Kidney tubule cell (primary cell): ENCODE results near the gene TIAM2.

Source experiments
- DNase-seq: peaks from one replicate; pipeline ENCODE4 v3.0.0-alpha.2; 2018; ENCODE audit warnings: low spot score

The TIAM2 gene

GRCh38 chr6:155290491-155290890, 295.4 kb downstream of the TIAM2 start:
- no peak for DNase-seq

- no peak for DNase-seq
Observed at GRCh38 chr6:155291291-155291690, 296.2 kb downstream of the TIAM2 start.

DNA sequence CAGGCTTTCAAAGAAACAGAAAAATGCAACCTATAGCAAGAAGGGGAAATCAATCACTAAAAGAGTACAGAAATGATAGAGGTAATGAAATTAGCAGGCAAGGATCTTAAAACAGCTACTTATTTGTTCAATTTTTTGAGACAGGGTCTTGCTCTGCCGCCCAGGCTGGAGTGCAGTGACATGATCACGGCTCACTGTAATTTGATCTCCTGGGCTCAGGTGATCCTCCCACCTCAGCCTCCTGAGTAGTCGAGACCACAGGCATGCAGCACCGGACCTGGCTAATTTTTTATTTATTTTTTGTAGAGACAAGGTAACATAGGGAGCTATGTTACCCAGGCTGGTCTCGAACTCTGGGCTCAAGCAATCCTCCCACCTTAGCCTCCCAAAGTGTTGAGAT, 297.6 kb downstream of the TIAM2 start:
- DNase-seq = peak; percentile 28

- DNase-seq = no peak
Observed at GRCh38 chr6:155297669-155298068, 302.6 kb downstream of the TIAM2 start.

DNA sequence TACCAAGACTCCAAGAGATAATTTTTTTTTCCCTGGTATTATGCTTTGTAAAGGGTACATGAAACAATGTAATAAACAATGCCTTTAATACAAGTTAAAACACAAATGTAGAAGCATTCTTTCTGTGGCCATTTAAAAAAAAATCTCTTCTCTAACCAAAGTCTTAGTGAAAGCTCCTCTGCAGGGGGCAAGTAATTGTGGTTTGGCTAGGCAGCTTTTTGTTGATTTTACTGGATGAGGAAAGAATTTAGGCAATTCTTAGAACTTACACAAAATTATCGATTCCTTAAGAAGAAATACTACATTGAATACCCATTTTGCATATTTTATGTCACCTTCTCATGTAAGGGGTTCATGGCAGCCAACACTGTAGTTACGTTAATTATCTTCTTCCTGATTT, 306.8 kb downstream of the TIAM2 start:
- DNase-seq = no peak

DNA sequence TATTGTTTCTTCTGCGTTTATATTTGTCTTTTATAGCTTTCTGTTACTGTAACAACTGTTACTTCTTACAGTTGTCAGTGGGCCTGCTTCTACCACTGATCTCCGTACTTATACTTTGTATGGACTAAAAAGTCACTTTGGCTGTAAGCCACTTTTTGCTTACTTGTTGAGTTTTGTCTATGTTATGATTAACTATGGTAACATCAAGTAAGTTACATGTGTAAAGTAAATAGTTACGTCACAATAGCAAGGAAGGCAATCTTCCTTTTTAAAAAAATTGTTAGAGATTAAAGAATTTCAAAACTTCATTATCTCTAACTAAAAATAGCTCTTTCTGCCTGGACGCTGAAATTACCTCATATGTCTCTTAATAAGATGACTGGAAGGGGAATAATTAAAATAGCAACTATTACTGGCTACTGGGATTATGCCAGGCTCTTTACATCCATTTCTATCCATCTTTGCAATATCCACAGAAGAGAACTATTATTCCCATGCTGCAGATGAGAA, 308.3 kb downstream of the TIAM2 start:
- no peak for DNase-seq

GRCh38 chr6:155306958-155307357, 311.8 kb downstream of the TIAM2 start:
- DNase-seq = no peak
